22Rv1 (cell line): ENCODE results near the gene PODNL1.

Experiments
- CTCF ChIP-seq: fragments of 450-650 bp; IDR thresholded peaks from 2 replicates; pipeline ENCODE4 v1.5.1; 2017; ENCODE audit warnings: mild to moderate bottlenecking
- ZFX ChIP-seq: fragments of 450-650 bp; IDR thresholded peaks from 2 replicates; pipeline ENCODE4 v1.6.1; 2017; ENCODE audit warnings: antibody characterized with exemption, borderline replicate concordance

GRCh38 chr19:13952154-13952930 is 14.1 kb upstream of the PODNL1 start, which contains the start of gene DCAF15:
- TF ChIP-seq CTCF (no peak), ZFX (no peak)
